Subcutaneous abdominal adipose tissue (tissue), 5 donors: ENCODE measurements around the gene INCENP.

Experiments used
- H3K27ac ChIP-seq: one replicate; pipeline ENCODE4 v1.7.0; 2013; ENCODE audit warnings: low read depth, mild to moderate bottlenecking, inconsistent platforms, low read length, moderate library complexity
- H3K27me3 ChIP-seq, 5 donors: one replicate each; pipeline ENCODE4 v1.7.0; 2013; ENCODE audit warnings: low read length in 5 of 5, inconsistent platforms in 1 of 5; ENCODE audit not compliant: control insufficient read depth in 5 of 5, insufficient read depth in 4 of 5
- H3K36me3 ChIP-seq, 5 donors: one replicate each; pipeline ENCODE4 v1.7.0; 2013; ENCODE audit warnings: low read length in 5 of 5; ENCODE audit not compliant: control insufficient read depth in 5 of 5, insufficient read depth in 5 of 5
- H3K4me1 ChIP-seq, 5 donors: one replicate each; pipeline ENCODE4 v1.7.0; 2013; ENCODE audit warnings: low read length in 5 of 5, mild to moderate bottlenecking in 3 of 5, moderate library complexity in 1 of 5; ENCODE audit not compliant: control insufficient read depth in 5 of 5, insufficient read depth in 5 of 5
- H3K4me3 ChIP-seq, 5 donors: one replicate each; pipeline ENCODE4 v1.7.0; 2013; ENCODE audit warnings: low read length in 5 of 5, low read depth in 1 of 5
- H3K9ac ChIP-seq, 5 donors: one replicate each; pipeline ENCODE4 v1.7.0; 2013; ENCODE audit warnings: low read length in 5 of 5, mild to moderate bottlenecking in 4 of 5, moderate library complexity in 3 of 5
- H3K9me3 ChIP-seq, 5 donors: one replicate each; pipeline ENCODE4 v1.7.0; 2013; ENCODE audit warnings: low read length in 5 of 5; ENCODE audit not compliant: control insufficient read depth in 5 of 5
- donor health status: healthy.
- donor health status: healthy.
- donor health status: healthy.
- donor health status: healthy.
- donor health status: healthy.

INCENP gene

GRCh38 chr11:62169448-62169847 lies 45.6 kb downstream of the INCENP start:
- no peak overlapping the region for H3K4me3 ChIP-seq
- H3K27me3 ChIP-seq = peaks cover 0 to 12% (median 0%) of the 10 kb centered on the region in 5 donors
- H3K4me1 ChIP-seq = peaks cover 0 to 9% (median 0%) of the 10 kb centered on the region in 5 donors
- H3K27ac ChIP-seq = no peak overlapping the region
- no peaks in the 10 kb centered on the region for H3K9me3 ChIP-seq
- H3K36me3 ChIP-seq = no peaks in the 10 kb centered on the region
- no peak overlapping the region for H3K9ac ChIP-seq

GRCh38 chr11:62169935-62170334 lies 46.1 kb downstream of the INCENP start:
- Histone ChIP-seq H3K9me3 (no peaks in the 10 kb centered on the region), H3K4me1 (peaks cover 0 to 9% (median 0%) of the 10 kb centered on the region in 5 donors), H3K27ac (no peak overlapping the region), H3K9ac (no peak overlapping the region), H3K36me3 (no peaks in the 10 kb centered on the region), H3K4me3 (no peak overlapping the region), H3K27me3 (peaks cover 0 to 12% (median 0%) of the 10 kb centered on the region in 5 donors)

- peaks cover 0 to 14% (median 0%) of the 10 kb centered on the region in 5 donors for H3K27me3 ChIP-seq
- peaks cover 0 to 9% (median 0%) of the 10 kb centered on the region in 5 donors for H3K4me1 ChIP-seq
- no peaks in the 10 kb centered on the region for H3K9me3 ChIP-seq
- no peak overlapping the region for H3K27ac ChIP-seq
- H3K36me3 ChIP-seq = no peaks in the 10 kb centered on the region
- no peak overlapping the region for H3K4me3 ChIP-seq
- no peak overlapping the region for H3K9ac ChIP-seq
Observed at GRCh38 chr11:62171261-62171723, 47.5 kb downstream of the INCENP start.

GRCh38 chr11:62172294-62172693 lies 48.5 kb downstream of the INCENP start:
- H3K27ac ChIP-seq = no peak overlapping the region
- no peak overlapping the region for H3K9ac ChIP-seq
- peaks cover 0 to 6% (median 0%) of the 10 kb centered on the region in 5 donors for H3K27me3 ChIP-seq
- H3K36me3 ChIP-seq = no peaks in the 10 kb centered on the region
- no peaks in the 10 kb centered on the region for H3K9me3 ChIP-seq
- no peak overlapping the region for H3K4me3 ChIP-seq
- H3K4me1 ChIP-seq = peaks cover 0 to 9% (median 0%) of the 10 kb centered on the region in 5 donors

GRCh38 chr11:62176766-62177165 lies 53.0 kb downstream of the INCENP start:
- Histone ChIP-seq H3K36me3 (no peaks in the 10 kb centered on the region), H3K27me3 (peaks cover 0 to 4% (median 0%) of the 10 kb centered on the region in 5 donors), H3K9me3 (no peaks in the 10 kb centered on the region), H3K9ac (no peak overlapping the region), H3K27ac (no peak overlapping the region), H3K4me3 (no peak overlapping the region), H3K4me1 (no peaks in the 10 kb centered on the region)

- Histone ChIP-seq H3K9me3 (peaks cover 0 to 4% (median 0%) of the 10 kb centered on the region in 5 donors), H3K9ac (no peak overlapping the region), H3K27ac (no peak overlapping the region), H3K4me1 (no peaks in the 10 kb centered on the region), H3K4me3 (no peak overlapping the region), H3K36me3 (no peaks in the 10 kb centered on the region), H3K27me3 (peaks cover 0 to 2% (median 0%) of the 10 kb centered on the region in 5 donors)
Observed at GRCh38 chr11:62179995-62180394, 56.2 kb downstream of the INCENP start.

- Histone ChIP-seq H3K4me3 (no peak overlapping the region), H3K4me1 (no peaks in the 10 kb centered on the region), H3K36me3 (no peaks in the 10 kb centered on the region), H3K27me3 (no peaks in the 10 kb centered on the region), H3K9me3 (peaks cover 0 to 4% (median 0%) of the 10 kb centered on the region in 5 donors), H3K9ac (no peak overlapping the region), H3K27ac (no peak overlapping the region)
Observed at GRCh38 chr11:62181097-62181496, 57.3 kb downstream of the INCENP start.

GRCh38 chr11:62182147-62182891 lies 58.5 kb downstream of the INCENP start:
- Histone ChIP-seq H3K27me3 (no peaks in the 10 kb centered on the region), H3K4me3 (no peak overlapping the region), H3K9me3 (peaks cover 0 to 4% (median 0%) of the 10 kb centered on the region in 5 donors), H3K4me1 (no peaks in the 10 kb centered on the region), H3K27ac (no peak overlapping the region), H3K36me3 (no peaks in the 10 kb centered on the region), H3K9ac (no peak overlapping the region)

GRCh38 chr11:62186195-62186594 lies 62.4 kb downstream of the INCENP start:
- peaks cover 10 to 14% (median 12%) of the 10 kb centered on the region in 5 donors for H3K27me3 ChIP-seq

DNA sequence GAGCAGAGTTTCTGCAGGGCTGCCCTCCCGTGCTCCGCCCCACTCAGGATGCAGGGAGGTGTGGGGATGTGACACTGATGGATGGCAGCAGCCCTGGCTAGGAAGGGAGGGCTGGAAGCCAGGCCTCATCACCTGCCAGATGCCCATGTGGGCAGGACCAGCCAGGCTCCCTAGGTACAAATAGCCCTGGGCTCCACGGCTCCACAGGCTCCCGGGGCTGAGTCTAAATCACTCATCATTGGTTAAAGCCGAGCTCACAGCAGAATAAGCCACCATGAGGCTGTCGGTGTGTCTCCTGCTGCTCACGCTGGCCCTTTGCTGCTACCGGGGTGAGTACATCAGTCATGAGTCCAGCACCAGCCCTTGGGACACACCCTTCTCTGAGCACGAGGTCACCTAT lies 66.2 kb downstream of the INCENP start, which contains the start of gene SCGB1D1:
SCGB1D1 (plus strand) TSS at position 206 of the 400 bp plus-strand sequence; CDS start at position 275, 69 bp downstream.
- no peaks in the 10 kb centered on the region for H3K9me3 ChIP-seq
- no peaks in the 10 kb centered on the region for H3K4me1 ChIP-seq
- H3K36me3 ChIP-seq = no peaks in the 10 kb centered on the region
- peaks cover 12 to 23% (median 14%) of the 10 kb centered on the region in 5 donors for H3K27me3 ChIP-seq
- no peak within 1 kb of the TSS for H3K9ac ChIP-seq
- no peak within 1 kb of the TSS for H3K27ac ChIP-seq
- no peak within 1 kb of the TSS for H3K4me3 ChIP-seq

More at GRCh38 chr11:62186195-62186594, 62.4 kb downstream of the INCENP start:
- Histone ChIP-seq H3K4me3 (no peak overlapping the region), H3K27ac (no peak overlapping the region), H3K9ac (no peak overlapping the region), H3K4me1 (no peaks in the 10 kb centered on the region), H3K36me3 (no peaks in the 10 kb centered on the region), H3K9me3 (peaks cover 0 to 4% (median 0%) of the 10 kb centered on the region in 5 donors)
